ENCODE measurements around the gene CIAO2A.
"Not testable (repeated sequence)": the region's sequence is repeated elsewhere in the genome, so short reads cannot be mapped to it uniquely, and the experiment has no call there.

Gene CIAO2A

DNA sequence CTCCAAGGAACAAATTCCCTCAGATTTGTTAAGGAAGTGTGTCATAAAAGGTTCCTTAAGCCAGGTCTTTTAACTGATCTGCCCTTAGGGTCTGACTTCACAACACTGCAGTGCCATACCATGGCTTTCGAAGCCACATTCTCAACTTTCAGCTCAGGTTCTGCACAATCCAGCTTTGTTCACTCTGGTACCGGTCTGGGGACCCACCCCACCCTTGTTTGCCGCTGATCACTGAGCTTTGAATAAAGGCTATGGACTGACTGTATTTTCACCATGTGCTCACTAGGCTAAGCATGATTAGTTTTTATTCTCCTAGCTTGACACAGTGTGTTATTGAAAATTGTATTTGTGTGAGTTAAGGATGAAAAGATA lies 18.0 kb upstream of the CIAO2A start:
- FAIRE-seq = no peak

DNA sequence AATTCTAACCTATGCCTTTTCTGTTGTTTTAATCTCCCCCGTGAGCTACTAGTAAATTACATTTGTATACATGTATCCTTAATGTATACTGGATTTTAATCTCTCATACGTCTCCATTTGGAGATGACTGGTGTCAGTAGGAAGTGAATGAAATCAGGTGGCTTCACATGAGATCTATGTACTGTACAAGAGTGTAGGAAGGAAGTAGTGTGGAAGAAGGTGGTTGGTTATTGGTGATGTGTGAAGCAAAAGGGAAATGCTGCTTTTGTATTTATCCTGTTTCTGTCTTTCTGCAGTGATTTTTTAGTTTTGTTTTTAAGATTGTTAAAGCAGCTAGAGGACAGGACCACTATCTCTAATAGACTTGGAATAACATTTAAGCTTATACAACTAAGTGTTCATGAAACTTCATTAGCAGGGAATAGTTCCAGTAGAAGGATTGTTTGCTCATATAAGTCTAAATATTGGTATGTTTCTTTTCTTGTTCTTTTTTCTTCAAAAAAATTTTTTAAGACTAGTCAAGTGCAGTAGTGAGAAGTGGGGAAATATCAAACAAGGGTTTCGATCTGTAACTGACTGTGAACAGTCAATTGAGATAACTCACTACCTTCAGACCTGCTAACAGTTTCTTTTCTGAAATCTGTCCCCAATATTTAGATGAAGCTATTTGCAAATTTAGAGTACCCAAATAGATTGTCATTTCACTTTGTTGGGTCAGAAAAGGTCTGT lies 17.5 kb upstream of the CIAO2A start:
- no peak for FAIRE-seq

DNA sequence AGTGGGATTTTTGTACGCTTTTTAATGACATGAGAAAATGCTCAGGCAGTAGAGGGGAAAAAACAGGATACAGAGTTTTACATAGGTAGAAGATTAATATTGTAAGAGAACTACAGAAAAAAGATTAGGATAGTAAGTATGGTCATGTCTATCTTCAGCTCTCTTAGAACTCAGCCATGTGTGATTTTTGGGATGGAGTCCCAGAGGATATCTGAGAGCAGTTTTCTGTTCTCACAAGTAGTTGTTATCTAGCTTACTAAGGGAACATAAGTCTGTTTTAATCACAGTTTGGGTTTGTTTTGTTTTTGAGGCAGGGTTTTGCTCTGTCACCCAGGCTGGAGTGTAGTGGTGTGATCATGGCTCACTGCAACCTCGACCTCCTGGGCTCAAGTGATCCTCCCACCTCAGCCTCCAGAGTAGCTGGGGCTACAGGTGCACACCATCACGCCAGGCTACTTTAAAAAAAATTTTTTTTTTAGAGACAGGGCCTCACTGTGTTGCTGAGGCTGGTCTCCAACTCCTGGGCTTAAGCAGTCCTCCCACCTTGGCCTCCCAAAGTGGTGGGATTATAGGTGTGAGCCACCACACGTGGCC lies 16.6 kb upstream of the CIAO2A start:
- not testable (repeated sequence) for FAIRE-seq

DNA sequence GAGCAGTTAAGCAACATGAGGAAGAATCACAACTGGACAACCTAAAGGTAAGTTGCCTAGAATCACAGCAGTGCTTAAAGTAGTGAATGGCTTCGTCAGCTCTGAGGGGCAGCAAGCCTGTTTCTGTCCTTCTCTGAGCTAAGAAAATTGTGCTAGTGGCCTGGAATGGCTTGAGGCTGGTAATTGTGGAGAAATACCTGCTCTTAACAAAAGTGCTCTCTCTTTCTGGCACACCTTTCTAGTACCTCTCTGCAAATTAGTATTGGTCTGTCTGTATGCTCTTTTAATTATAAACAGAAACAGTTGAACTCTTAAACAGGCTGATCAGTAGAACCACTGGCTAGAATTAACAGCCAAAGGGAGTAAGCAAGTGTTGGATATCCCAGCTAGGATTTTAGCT lies 13.7 kb upstream of the CIAO2A start:
- no peak for FAIRE-seq

DNA sequence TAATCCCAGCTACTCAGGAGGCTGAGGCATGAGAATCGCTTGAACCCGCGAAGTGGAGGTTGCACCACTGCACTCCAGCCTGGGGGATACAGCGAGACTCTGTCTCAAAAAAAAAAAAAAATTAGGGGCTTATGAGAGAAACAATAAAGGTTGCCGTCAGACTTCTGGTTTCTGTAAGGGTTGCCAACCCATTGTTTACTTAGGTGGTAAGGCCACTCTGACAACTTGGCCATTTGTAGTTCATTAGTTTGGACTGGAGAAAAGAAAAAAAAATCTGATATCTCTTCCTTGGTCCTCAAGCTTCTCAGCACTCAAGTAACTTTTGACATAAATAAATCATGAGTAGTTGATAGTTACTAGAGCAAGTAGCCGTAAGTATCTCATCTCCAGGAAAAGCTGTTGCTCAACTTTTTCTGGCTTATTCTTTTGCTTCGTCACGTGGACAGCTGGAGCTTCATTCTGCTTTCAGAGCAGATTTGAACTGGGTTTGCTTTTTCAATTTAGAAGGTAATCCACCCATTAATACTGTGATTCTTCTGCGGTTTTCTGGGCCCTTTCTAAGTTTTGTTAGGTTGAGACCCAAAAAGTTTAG lies 11.6 kb upstream of the CIAO2A start:
- FAIRE-seq = no peak

DNA sequence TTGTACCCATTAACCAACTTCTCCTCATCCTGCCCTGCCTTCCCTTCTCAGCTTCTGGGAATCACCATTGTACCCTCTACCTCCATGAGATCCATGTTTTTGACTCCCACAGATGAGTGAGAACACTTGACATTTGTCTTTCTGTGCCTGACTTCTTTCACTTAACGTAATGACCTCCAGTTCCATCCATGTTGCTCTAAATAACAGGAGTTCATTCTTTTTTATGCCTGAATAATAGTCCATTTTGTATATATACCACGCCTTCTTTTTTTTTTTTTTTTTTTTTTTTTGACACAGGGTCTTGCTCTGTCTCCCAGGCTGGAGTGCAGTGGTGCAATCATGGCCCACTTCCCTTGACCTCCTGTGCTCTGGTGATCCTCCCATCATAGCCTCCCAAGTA lies 8.9 kb upstream of the CIAO2A start:
- FAIRE-seq = no peak

DNA sequence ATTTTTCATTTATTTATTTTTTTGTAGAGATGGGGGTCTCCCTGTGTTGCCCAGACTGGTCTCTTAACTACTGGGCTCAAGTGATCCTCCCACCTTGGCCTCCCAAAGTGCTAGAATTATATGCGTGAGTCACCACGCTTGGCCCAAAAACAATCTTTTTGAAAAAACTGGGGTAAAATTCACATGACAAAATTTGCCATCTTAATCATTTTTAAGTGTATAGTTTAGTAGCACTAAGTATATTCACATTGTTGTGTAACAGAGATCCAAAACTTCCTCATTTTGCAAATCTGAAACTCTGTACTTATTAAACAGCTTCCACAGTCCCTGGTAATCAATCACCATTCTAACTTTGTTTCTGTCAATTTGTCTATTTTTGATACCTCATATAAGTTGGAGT lies 7.3 kb upstream of the CIAO2A start:
- no peak for FAIRE-seq

DNA sequence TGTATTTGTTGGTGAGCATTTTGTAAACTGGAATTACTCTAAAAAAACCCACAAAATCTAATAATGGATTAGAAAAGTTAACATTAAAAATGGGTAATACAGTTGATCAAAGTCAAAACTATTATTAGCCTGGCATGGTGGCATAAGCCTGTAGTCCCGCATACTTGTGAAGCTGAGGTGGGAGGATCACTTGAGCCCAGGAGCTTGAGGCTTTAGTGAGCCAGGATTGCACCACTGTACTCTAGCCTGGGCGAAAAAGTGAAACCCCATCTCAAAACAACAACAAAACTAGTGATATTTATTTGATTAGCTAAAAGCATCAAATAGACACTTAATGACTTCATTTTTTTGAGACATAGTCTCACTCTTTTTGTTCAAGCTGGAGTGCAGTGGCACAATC lies 5.7 kb upstream of the CIAO2A start:
- no peak for FAIRE-seq

DNA sequence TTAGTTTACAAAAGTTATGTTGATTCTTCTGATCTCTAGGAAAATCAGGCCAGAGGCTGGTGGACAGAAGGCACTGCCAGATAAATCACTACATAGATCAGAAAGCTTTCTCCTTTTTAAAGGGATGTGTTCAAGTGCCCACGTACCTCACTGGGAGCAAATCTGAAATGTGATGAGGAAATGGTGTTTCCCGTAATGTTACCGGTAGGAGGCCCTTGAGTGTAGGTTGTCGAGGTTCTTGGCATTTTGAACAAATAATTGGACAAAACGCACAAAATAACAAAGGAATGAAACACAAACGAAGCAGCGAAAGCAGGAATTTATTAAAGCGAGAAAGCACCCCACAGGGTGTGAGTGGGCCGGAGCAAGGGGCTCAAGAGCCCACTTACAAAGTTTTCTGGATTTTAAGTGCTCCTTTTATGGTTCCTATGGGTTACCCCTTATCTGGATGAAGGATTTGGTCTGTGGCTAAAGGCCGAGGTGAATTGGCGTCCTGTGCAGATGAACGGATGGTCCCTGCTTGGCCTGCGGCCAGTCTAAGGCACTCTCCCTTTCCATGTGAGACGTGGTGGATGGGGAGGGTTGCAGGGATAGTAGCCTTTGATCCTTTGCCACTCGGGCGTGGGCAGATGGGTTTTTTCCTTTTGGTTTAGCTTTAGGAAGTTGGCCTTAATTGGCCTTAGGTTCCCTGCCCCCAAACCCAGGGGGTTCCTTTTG lies 3.2 kb upstream of the CIAO2A start:
- FAIRE-seq = no peak

DNA sequence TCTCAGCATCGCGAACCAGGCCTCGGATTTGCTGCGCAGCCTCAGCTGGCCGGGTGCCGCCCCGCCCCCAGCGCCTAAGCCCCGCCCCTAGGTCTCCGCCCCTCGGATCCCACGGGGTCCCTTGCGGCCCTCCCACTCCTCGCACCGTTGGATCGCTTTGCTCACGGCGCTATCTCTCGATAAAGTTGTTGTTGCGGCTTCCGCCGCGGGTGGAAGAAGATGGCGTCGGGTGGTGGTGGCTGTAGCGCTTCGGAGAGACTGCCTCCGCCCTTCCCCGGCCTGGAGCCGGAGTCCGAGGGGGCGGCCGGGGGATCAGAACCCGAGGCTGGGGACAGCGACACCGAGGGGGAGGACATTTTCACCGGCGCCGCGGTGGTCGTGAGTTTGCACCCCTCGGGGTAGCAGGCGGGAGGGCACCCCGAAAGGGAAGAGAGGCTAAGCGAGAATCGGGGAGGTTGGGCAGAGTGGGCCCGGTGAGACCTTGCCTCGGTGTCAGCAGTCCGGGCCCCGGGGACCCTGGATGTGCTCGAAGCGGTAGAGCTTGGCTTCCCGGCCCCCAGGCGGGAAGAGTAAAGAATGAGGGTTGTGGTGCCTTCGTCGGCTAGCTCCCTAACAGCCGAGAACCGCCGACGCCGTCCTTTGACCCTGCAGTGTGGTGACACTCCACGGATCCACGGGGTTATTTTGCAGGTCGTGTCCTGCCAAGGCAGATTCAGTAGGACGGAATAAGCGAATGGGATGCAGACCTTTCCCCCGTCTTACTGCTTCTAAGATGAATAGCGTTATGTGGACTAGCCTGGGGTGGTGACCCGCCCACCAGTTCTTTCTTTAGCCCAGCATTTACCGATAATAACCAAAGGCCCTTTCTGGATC lies 2.4 kb upstream of the CIAO2A start, which contains the start of gene SNX1:
SNX1 (plus strand) TSS at position 188 of the 873 bp plus-strand sequence; CDS start at position 220, 32 bp downstream.
- FAIRE-seq = peak; percentile 47

DNA sequence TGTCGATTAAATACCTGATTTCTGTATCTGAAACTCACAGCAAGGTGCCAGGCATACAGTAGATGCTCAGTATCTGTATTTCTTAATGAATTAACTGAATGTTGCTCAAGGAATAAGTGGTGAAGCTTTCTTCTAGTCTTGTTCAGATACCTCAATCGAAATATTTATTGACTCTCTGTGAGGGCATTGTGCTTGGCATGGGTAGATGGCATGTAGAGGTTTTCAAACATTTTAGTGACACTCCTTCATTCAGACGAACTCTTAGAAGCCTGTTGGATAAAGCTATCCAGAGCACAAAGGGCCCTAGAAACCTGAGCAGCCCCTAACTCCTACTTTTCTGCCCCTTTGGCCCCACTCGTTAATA lies 1.8 kb upstream of the CIAO2A start:
- FAIRE-seq = no peak

DNA sequence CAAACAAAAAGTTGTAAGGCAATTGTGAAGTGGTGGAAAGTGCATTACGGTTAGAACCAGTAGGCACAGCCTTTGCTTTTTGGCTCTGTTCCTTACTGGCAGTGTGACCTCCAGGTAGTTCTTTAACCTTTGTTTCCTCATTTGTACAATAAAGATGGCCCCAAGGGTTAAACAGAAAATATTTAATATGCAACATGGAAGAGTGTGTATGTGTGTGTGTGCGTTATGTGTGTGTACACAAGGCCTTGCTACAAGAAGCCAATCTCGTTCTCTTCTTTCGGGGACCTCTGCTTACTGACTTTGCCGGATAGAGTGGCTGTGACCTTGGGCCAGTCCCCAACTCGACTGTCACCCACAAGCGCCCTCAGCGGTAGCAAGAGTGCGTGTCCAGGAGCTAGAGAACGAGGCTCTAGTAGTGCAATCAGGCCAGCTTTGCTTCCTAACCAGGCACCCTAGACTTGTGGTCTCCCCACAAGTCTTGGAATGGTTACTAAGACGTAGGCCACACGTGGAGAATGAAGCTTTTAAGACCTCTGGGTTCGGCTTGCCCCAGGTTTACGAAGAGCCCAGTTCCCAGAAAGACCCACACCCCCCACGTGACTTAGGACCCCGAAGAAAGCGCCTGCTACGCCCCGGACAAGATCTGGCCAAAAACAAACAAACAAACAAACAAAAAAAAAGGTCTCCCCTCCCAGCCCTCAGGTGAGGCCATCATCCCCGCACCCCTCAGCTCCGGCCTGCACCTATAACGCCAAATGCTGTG lies 593 bp downstream of the CIAO2A start:
- no peak for FAIRE-seq

DNA sequence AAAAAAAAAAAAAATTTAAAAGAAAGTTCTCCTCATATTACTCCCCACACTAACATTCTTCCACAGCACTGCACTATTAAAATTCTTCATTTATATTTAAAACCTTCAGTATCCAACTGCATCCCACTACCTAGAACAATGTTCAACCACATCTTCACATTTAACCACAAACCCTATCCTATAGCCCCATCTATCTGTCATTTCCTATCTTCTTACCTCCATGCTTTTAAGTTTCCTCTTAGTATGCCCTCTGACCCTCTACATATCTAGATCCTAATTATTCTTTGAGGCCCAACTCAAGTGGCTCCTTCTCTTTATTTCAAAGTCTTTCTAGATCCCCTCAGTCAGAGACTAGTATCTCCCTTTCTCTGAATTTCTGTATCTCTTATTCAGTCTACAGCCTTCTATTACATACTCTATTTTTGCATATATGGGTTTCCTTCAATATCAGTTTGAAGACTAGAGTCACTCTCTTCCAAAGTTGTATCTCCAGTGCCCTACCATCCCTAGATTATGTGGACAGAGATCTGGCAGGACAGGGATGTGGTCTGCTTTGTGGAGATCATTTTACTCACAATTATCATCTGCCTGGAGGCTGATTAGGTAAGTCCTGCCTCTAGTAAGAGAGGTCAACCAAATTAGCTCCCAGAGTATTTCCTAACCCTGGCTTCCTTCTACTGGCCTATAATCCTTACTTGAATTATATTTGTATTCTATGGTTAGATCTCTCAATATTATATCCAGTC lies 1.4 kb downstream of the CIAO2A start:
- FAIRE-seq = no peak

DNA sequence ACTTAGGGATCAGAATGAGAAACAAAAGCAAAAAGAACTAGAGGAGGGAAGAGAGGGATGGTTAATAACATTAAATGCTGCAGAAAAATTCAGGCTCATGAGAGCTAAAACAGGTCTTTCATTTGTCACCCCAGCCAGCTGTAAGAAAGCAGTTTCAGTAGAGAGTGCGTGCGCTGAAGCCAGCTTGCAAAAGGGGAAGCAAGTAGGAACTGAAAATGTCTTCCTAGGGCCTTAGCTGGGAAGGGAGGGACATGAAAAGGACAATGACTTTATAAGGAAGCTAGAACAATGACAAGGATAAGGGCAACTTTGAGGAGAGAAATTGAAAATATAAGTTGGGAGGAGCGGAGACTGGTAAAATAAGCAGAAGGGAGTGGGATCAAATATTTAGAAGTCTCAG lies 3.1 kb downstream of the CIAO2A start:
- FAIRE-seq = no peak

DNA sequence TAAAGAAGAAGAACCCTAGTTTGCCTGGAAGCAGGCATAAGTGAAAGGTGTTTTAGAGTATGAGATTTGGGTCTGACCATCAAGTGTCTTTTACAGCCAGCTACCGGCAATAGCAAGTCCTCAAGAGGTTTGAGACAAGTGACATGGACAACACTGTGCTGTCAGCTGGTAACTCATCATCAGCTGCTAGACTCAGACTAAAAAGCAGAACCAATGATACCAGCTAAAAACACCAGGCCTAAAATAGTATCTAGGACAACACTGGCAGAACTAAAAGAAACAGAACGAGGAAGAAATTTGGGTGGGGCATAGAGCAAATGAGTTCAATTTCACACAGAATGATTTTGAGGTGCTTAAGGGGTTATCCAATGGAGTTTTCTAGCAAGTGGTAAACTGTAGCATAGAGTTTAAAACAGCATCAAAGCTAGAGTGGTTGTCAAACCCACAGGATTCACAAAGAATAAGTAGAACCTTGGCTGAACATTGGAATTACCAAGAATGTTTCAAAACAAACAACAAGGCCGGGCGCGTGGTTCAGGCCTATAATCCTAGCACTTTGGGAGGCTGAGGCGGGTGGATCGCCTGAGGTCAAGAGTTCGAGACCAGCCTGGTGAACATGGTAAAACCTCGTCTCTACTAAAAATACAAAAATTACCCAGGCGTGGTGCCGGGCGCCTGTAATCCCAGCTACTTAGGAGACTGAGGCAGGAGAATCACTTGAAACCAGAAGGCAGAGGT lies 3.9 kb downstream of the CIAO2A start:
- FAIRE-seq = no peak

DNA sequence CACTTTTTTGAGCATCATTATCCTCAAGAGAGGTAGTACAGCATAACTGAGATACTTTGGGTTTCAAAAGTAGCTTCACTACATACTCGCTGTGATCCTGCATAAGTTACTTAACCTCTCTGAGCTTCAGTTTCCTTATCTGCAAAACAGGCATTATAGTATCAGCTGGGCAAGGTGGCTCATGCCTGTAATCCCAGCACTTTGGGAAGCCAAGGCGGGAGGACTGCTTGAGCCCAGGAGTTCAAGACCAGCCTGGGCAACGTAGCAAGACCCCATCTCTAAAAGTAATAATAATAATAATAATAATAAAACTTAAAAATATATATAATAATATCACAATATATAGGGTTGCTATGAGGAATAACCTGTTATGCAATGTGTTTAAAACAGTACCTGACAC lies 10.9 kb downstream of the CIAO2A start:
- FAIRE-seq = no peak

DNA sequence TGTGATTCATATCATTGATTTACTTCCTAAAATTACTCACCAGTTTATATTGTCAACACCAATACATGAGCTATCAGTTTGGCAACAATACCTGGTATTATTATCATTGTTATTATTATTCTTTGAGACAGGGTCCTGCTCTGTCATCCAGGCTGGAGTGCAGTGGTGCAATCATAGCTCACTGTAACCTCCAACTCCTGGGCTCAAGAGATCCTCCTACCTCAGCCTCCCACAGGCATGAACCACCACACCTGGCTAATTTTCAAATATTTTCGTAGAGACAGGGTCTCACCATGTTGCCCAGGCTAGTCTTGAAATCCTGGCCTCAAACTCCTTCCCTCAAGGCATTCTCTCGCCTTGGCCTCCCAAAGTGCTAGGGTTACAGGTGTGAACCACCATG lies 20.1 kb downstream of the CIAO2A start:
- FAIRE-seq = not testable (repeated sequence)

DNA sequence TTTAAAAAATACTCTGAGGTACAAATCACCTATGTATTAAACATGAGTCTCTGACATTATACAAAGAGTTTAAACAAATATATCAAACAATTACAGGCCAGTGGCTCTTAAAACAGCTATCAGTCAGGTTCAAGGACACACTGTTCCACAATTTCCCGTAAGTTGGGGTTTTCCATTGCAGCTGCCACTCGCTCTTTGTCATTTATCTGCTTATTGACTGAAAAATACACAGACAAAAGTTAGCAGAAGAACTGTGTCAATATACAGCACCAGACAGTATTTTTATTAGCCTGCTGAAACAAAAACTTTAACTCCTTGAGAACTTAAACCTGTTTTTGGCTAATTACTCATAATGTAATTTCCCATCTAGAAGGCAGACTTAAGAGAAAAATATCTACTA lies 20.8 kb downstream of the CIAO2A start:
- no peak for FAIRE-seq

DNA sequence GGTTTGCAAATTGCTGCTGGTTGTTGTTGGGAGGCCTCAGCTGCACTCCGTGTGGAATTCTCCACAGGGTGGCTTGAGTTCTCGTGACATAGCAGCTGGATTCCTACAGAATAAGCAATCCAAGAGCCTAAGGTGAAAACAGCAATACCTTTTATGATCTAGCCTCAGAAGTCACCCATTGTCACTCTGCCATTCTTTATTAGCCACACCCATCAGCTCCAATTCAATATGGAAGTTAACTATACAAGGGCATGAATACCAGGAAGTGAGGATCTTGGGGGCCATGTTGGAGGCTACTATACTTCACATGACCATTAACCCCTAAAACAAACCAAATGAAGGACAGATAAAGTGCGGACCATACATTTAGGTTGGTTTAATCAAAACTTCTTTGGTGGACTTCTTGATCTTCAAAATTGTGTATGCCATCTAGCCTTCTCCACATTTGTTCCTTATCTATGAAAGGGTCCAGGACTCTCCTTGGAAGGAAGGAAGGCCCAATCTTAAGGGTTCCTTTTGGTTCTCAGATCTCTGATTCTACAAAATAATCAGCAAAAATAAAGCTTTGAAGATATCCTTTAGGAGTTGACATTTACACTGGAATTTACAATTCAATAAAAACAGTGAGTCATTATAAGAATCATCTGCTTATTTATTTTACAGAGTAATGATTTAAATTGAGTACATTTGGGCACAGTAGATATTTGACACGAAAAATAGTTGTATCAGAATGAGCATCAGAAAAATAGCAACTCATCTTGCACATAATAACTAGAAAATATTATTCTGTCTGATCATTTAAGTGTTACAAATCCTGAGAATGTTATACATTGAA lies 21.5 kb downstream of the CIAO2A start:
- peak; percentile 21 for FAIRE-seq
